Measurements from ENCODE around the gene ECSCR.

GRCh38 chr5:139417214-139417613 lies 45.3 kb downstream of the ECSCR start:
- TF ChIP-seq CTCF (IDR thresholded peaks at IDR 0.05) = no peak
- no peak for TF ChIP-seq EZH2 (IDR thresholded peaks at IDR 0.05; ENCODE audit: borderline replicate concordance, insufficient read depth, low read depth, low read length, poor library complexity, severe bottlenecking)

All from B cell (primary cell).